ENCODE measurements around the gene ELAPOR1.
"Not testable (repeated sequence)": the region's sequence is repeated elsewhere in the genome, so short reads cannot be mapped to it uniquely, and the experiment has no call there.

The ELAPOR1 gene

DNA sequence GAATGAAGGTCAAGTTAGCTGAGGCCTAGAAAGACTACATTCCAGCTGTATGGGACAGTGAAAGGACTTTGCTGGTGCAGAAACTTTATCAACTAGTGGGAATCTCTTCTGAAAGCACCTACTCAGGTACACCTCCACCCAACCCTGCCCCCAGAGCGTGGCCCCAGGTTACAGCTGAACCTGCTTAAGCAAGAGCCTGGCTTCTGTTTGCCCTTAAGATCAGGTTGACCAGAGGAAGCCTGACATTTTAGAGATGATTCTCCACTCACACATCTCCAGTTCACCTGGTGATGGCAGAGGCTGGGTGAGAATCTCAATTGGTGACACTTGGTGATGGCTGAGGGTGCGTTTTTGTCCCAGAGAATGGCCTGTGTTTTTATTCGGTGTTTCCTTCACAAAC lies 24.0 kb downstream of the ELAPOR1 start:
- DNase-seq (ENCODE audit: low read depth in 2 of 2) = no peak

DNA sequence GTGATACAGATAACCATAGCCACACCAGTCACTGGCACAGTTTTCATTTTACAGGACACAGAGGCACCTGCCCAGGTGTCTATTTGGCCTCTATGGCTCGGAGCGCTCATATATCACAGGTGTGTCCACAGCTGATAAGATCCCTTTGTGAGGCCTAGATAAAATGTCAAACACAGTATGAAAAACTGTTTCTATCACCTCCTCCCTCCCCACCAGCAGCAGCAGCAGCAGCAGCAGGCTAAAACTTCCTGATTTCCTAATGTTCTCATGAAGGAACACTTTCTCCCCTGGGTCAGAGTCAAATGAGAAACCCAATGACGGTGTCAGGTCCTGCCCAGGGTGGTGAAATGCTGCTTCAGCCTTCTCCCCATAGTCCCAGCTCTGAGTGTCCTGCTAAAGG lies 24.4 kb downstream of the ELAPOR1 start:
- DNase-seq (ENCODE audit: low read depth in 2 of 2) = no peak

DNA sequence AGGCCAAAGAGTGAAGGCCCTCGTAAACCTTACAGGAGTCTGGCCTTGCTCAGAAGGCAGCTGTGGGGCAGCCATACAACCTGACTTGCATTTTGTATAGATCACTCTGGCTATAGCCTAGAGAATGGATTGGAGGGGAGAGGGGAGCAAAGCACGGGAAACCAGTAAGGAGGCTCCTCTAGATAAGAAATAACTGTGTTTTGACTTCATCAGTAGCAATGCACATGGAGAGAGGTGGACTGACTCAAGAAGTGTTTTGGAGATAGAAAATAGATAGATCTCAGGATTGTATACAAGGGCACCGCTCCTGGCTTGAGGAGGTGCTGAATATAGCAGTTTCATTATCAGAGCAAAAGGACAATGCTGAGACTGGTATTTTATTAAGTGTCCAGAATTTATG lies 26.5 kb downstream of the ELAPOR1 start:
- DNase-seq (ENCODE audit: low read depth in 2 of 2) = no peak

DNA sequence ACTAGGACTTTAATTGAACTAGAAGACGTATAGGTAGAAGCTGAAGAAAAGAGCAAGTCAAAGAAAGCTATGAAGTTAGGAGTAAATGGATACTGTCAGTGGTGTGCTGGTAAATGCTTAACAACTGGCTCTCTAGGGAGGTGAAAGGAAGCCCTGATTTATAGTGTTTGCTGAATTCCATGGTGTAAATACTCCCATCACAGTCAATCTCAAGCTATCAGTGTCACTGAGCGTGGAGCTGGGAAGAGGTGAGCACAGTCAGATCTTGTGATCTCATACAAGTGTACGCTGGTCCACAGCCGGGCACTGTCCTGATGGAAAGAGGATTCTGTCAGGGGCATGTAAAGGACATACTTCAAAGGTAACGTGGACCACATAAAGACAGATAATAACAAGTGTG lies 28.3 kb downstream of the ELAPOR1 start:
- no peak for DNase-seq (ENCODE audit: low read depth in 2 of 2)

DNA sequence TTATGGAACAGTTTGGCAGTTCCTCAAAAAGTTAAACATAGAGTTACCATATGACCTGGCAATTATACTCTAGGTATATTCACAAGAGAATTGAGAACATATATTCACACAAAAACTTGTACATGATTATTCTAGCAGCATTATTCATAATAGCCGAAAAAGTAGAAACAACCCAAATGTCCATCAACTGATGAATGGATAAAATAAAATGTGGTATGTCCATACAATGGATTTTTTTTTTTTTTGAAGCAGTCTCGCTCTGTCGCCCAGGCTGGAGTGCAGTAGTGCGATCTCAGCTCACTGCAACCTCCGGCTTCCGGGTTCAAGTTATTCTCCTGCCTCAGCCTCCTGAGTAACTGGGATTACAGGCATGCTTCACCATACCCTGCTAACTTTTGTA lies 28.8 kb downstream of the ELAPOR1 start:
- not testable (repeated sequence) for DNase-seq (ENCODE audit: low read depth in 2 of 2)

DNA sequence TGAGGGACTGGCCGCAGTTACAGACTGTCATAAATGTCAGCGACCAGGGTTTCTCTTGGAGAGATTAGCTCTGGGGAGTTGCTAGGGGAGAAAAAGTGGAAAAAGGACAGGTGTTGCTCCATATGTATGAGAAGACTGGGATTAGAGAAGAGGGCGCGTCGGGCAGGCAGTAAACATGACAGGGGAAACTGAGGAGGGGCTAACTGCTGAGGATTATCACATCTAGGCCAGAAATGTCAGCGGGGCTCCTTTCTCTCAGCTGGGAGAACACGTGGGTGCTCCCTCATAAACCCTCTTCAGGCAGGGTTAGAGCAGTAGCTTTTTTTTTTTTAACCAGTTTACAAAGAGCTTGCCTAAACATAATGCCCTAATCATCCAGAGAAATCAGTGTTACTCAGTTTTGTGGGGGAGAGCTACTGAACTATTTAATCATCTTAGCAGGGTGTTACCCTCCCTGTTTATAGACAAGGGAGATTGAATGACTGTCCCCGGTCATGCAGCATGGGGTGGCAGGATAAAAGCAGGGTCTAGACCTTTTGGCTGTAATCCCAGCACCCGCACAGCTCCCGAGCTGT lies 35.2 kb downstream of the ELAPOR1 start:
- no peak for DNase-seq (ENCODE audit: low read depth in 2 of 2)

DNA sequence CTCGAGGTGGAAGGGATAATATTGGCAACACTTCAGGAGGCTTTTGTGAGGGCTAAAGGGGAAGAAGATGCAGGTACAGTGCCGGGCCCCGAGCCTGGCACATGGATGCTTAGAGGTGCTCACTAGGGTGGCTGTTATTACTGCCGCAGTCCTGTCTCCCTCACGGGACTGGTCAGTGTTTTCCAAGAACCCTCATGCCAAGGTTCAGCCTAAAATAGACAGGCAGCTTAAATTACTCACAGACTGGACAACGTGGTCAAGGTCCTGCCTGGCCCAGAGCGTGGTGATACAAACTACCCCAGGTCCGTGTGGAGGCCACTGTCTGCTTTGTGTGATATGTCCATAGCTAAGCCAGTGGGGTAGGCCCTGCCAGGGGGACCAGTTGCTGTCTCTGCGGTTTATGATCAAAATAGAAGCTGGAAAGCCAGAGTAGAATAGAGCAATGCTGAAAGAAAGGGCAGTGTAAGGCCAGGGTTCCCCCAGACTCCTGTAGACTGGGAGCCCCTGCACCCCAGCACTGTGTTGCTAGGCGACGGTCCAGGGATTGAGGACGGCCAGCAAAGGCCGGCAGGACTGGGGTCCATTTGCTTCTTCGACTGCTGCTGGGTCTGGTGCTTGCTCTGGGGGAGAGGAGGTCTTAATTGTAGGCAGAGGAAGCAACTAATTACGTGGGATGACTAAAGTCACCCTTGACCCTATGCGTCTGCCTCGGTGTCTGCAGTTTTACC lies 36.1 kb downstream of the ELAPOR1 start:
- DNase-seq (ENCODE audit: low read depth in 2 of 2) = no peak

DNA sequence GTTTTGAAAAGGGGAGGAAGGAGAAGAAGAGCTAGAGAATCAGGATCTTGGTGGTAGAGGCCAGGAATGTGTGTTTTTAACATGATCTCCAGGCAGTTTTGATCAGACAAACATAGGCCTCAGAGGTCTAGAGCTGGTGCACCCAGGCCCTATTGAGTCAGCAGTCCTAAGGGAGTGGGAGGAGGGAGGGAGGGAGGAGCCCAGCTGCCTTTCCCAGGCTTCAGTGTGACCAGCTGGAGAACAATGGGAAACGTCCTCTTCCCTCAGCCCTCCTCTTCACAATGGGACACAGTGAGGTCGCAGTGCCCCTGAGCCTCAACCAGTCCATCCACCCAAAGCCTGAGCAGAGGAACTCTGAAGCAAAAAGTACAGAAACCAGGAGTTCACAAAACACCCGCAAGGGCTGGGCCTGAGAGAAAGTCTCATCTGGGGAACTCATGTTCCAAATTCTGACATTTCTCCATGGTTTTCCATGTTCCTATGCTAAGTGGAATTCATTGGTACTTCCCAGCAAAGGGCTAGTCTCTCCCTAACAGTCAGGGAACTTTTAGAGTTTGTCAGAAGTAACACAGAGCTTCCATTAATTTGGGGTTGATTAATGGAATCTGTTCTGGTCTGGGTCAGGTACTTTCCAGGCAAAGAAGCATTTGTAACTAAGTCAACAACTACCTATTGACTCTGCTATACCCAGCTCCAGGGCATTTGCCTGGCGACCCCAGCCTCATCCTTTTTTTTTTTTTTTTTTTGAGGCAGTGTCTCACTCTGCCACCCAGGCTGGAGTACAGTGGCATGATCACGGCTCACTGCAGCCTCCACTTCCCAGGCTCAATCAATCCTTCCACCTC lies 37.5 kb downstream of the ELAPOR1 start:
- no peak for DNase-seq (ENCODE audit: low read depth in 2 of 2)

DNA sequence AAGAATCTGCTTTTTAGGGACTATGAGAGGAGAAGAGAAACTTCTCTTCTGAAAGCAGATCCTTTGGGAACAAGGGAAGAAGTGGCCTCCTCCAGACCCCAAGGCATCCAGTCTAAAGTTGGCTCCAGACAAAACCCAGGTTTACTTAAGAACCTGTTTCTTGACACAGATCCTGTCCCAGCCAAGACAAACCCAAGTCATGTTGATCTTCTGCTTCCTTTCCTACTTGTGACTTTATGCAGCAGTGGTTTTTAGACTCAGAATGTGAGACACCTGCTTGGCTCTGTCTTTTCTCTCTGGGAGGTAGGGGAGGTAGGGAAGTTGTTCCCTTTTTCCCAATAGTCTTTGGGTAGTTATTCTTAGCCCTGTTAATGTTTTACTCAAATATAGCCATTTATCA lies 38.3 kb downstream of the ELAPOR1 start:
- DNase-seq (ENCODE audit: low read depth in 2 of 2) = no peak

DNA sequence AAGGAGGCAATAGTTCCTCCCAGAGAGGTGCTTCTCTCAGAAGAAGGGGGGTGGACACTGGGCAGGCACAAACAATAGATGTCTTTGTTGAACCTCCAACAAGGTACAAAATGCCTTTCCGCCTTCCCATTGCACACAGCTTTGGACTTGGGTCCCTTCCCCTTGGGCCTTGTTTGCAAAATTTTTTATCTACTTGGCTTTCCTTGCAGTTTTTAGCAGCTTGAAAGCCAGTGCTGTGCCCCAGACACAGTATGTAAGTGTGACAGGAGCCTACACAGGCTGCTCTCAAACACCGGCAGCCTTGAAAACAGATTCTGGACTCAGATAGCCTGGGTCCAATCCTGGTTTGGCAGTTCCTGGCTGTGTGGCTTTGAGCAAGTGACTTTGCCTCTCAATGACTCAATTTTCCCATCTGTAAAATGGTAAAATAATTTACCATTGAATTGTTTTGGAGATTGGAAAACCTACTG lies 43.0 kb downstream of the ELAPOR1 start:
- DNase-seq (ENCODE audit: low read depth in 2 of 2) = no peak

DNA sequence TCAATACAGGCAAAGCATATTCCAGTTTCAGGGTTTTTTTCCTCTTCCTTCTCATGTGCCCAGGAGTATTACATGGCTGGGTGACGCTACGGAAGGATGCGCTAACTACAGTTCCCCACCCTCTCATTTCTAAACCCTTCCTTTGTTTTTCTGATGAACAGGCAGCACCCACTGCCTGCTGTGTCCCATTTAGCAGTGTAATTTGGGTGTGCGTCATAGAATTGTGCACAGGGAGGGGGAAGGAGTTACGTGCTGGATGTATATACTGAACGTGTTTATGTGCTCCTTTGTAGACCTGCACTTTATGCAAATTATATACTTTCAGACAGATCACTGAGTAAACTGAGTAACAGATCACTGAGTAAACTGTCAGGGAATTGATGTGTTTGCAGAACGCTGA lies 44.5 kb downstream of the ELAPOR1 start:
- no peak for DNase-seq (ENCODE audit: low read depth in 2 of 2)

DNA sequence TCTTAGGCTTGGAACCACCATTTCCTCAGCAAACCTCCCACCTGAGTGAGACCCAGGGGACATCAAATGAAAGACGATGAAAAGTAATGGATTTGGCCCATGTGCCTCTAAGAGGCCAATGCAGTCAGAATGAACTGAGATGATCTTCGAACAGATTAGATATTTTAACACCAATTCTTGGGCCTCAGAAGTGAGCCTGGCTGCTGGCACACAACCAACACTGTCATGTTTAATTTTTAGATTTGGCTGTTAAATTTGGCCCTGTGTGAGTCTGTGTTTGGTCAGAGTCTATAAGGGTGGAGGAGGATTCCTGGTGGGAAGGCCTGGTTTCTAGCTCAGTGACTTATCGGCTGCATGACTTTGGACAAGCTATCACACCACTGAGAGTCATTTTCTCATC lies 45.4 kb downstream of the ELAPOR1 start:
- DNase-seq (ENCODE audit: low read depth in 2 of 2) = no peak

DNA sequence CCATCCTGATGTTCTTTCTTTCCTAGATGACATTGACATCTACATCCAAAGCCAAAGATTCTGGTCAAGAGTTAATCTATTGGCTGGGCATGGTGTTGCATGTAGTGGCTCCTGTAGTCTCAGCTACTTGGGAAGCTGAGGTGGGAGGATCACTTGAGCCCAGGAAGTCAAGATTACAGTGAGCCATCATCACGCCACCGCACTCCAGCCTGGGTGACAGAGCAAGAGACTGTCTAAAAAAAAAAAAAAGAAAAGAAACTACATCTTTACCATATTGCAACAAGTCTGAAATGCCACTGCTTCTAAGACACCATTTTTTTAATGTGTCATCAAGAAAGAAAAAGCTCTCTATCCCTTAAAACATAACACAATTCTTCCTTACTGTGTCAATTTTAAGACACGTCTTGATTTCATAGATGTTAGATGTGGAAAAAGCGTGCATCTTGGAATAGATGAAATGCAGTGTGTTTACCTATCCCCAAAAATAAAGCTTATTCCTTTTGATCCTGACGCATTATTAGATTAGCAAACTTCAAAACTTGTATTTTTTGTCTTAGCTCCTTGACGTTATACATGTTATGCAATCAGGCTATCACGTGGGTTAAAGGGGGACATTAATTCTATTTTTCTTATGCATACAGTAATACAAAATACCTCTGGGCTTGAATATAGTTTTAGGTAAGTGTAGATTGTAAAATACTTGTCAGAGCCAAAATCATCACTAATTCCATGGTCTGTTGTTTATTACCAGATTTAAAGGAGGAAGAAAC lies 46.3 kb downstream of the ELAPOR1 start:
- no peak for DNase-seq (ENCODE audit: low read depth in 2 of 2)

DNA sequence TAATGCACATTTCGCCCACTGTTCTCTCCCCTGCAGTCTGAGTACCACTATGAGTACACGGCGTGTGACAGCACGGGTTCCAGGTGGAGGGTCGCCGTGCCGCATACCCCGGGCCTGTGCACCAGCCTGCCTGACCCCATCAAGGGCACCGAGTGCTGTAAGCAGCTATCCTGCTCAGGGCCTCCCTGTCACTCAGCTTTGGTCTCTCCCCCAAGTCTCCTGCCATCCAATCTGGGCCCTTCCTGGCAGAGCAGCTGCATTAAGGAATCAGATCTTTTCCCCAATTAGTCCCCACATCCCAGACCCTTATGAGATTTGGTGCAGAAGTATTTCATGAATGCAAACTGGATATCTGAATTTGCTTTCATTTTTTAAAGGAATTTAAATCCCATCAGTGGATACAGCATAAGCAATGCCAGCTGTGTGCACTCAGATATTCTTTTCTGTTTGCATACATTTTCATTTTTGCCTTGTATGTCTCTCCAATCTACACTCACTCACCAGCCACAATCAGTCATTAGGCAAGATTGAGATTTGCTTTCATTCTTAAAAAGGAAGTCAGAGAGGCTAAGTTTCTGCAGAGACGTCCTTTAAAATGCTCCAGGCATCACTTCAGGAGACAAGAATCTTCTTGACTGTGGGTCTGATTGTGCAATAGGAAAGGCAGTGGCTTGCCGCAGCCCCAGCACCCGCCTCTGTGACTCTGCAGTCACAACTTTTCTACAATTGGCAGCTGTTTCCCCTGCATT lies 48.1 kb downstream of the ELAPOR1 start:
- no peak for DNase-seq (ENCODE audit: low read depth in 2 of 2)

DNA sequence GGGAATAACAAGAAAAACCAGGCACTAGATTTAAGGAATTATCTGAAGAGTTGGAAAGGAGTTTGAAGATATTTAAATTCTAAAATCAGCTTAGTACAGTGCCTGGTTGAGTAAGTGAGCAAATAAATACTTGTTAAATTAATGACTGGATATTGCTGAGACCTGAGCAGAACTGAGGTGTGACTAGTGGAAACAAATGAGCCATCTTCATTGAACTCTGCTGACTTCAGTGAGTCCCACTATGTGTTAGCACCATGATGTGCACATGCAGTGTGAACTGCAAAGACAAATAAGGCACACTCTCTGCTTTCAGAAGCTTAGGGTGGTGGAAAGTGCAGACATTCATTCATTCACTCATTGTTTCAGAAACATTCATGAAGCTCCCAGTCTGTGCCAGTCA lies 48.7 kb downstream of the ELAPOR1 start:
- DNase-seq (ENCODE audit: low read depth in 2 of 2) = no peak

DNA sequence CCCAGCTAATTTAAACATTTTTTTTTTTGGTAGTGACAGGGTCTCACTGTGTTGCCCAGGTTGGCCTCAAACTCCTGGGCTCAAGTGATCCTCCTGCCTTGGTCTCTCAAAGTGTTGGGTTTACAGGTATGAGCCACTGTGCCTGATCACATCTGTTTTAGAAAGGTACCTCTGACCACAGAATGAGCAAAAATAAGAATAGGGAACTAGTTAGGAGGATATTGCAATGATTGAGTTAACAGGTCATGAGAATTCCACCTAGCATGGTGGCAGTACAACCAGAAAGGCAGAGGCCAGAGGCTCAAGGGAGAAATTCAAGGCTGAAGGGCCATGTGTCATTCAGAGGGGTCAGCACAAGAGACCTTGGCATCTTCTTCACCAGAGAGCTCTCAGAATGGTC lies 49.6 kb downstream of the ELAPOR1 start:
- DNase-seq (ENCODE audit: low read depth in 2 of 2) = no peak
